ENCODE data around the gene SYNPO2.

DNA sequence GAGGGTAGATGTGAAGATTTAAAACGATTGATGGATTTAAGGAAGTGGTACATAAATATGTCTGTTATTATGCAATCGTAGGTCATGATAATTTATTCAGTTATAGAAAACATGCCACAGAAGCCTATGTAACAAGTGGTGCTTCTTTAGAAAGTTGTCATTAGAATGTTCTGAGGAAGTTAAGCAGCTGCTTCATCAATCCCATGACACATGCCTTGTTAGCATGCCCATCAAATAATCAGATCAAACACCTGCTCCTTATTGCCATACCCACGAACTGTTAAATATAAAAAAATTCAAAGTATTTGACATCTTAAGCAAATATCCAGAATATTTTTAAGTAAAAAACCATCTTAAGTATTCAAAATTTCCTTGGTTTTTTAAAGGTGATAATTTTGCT, 170.6 kb downstream of the SYNPO2 start:
- TF ChIP-seq, protein P1, sequence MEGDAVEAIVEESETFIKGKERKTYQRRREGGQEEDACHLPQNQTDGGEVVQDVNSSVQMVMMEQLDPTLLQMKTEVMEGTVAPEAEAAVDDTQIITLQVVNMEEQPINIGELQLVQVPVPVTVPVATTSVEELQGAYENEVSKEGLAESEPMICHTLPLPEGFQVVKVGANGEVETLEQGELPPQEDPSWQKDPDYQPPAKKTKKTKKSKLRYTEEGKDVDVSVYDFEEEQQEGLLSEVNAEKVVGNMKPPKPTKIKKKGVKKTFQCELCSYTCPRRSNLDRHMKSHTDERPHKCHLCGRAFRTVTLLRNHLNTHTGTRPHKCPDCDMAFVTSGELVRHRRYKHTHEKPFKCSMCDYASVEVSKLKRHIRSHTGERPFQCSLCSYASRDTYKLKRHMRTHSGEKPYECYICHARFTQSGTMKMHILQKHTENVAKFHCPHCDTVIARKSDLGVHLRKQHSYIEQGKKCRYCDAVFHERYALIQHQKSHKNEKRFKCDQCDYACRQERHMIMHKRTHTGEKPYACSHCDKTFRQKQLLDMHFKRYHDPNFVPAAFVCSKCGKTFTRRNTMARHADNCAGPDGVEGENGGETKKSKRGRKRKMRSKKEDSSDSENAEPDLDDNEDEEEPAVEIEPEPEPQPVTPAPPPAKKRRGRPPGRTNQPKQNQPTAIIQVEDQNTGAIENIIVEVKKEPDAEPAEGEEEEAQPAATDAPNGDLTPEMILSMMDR (conservative IDR thresholded peaks at IDR 0.05) = no peak
- TF ChIP-seq EZH2 (IDR thresholded peaks at IDR 0.05; ENCODE audit: low read depth) = no peak

All from PC-9 (cell line).